OCI-LY7 (cell line): Measurements from ENCODE around the gene COL11A2.
A peak's percentile ranks its signal among the peaks of the same experiment; 100 is the strongest.

ENCODE experiments used
- EZH2phosphoT487 ChIP-seq: fragments of 200-600 bp; sonication (generic); IDR thresholded peaks from 2 replicates; pipeline ENCODE4 v1.6.1; 2018; ENCODE audit warnings: low read depth, borderline replicate concordance, mild to moderate bottlenecking, mixed run types, antibody characterized with exemption, low read length, moderate library complexity, mixed read lengths
- TF ChIP-seq, protein P1 (sequence below): fragments of 200-600 bp; sonication (generic); conservative IDR thresholded peaks from 2 replicates; pipeline ENCODE4 v1.5.1; 2014; ENCODE audit warnings: mild to moderate bottlenecking, antibody characterized with exemption, low read length, moderate library complexity, mixed read lengths

GRCh38 chr6:33197431-33198048 is 5.3 kb upstream of the COL11A2 start:
- TF ChIP-seq, protein P1, sequence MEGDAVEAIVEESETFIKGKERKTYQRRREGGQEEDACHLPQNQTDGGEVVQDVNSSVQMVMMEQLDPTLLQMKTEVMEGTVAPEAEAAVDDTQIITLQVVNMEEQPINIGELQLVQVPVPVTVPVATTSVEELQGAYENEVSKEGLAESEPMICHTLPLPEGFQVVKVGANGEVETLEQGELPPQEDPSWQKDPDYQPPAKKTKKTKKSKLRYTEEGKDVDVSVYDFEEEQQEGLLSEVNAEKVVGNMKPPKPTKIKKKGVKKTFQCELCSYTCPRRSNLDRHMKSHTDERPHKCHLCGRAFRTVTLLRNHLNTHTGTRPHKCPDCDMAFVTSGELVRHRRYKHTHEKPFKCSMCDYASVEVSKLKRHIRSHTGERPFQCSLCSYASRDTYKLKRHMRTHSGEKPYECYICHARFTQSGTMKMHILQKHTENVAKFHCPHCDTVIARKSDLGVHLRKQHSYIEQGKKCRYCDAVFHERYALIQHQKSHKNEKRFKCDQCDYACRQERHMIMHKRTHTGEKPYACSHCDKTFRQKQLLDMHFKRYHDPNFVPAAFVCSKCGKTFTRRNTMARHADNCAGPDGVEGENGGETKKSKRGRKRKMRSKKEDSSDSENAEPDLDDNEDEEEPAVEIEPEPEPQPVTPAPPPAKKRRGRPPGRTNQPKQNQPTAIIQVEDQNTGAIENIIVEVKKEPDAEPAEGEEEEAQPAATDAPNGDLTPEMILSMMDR, result peak; percentile 88
- TF ChIP-seq EZH2phosphoT487, result no peak
